ENCODE results near the gene USH2A.

The USH2A gene

DNA sequence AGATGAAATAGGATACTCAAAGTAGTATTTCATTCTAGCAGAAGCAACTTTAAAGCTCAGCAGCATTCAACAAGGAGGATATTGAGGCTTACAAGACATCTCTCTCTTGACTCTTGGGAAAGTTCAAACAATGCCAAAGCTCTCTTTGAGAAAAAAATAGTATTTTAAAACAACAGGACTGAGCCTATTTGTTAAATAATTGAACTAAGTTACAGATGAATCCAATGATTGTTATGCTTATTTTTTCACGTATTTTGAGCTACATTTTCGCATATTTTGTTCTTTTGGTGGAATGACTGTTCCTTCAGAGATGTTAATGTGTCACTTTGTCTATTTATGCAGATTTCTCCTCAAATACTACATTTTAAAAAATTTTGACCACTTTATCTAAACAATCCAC lies 655.5 kb downstream of the USH2A start:
- DNase-seq (ENCODE audit: low spot score) = no peak
- POLR2A ChIA-PET (ENCODE audit: low non-redundant PET) = no interaction called here
- H3K27ac ChIP-seq = no peak overlapping the region
- CTCF ChIA-PET = no interaction called here
- TF ChIP-seq, protein P1, sequence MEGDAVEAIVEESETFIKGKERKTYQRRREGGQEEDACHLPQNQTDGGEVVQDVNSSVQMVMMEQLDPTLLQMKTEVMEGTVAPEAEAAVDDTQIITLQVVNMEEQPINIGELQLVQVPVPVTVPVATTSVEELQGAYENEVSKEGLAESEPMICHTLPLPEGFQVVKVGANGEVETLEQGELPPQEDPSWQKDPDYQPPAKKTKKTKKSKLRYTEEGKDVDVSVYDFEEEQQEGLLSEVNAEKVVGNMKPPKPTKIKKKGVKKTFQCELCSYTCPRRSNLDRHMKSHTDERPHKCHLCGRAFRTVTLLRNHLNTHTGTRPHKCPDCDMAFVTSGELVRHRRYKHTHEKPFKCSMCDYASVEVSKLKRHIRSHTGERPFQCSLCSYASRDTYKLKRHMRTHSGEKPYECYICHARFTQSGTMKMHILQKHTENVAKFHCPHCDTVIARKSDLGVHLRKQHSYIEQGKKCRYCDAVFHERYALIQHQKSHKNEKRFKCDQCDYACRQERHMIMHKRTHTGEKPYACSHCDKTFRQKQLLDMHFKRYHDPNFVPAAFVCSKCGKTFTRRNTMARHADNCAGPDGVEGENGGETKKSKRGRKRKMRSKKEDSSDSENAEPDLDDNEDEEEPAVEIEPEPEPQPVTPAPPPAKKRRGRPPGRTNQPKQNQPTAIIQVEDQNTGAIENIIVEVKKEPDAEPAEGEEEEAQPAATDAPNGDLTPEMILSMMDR (conservative IDR thresholded peaks at IDR 0.05; ENCODE audit: low read depth) = no peak

DNA sequence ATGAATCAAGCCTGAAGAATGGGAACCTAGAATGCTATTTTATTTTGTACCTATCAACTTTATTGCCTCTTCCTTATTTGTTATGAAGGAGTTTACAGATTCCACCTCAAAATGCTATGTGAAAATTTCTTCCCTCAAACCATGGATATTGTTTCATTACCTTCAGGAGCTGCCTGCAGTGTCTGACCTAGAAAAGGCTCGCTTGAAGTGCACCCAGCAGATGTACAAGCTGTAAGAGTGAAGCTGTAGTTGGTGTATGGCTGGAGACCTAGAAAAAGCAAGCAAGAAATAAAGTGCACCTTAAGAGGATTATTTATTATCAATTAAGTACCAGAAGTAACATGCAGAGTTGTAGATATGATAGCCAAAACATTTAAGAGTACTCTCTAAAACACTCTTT lies 656.7 kb downstream of the USH2A start:
- no peak for DNase-seq (ENCODE audit: low spot score)
- TF ChIP-seq, protein P1 (conservative IDR thresholded peaks at IDR 0.05; ENCODE audit: low read depth) = no peak
- H3K27ac ChIP-seq = no peak overlapping the region
- POLR2A ChIA-PET (ENCODE audit: low non-redundant PET) = no interaction called here
- CTCF ChIA-PET = no interaction called here

DNA sequence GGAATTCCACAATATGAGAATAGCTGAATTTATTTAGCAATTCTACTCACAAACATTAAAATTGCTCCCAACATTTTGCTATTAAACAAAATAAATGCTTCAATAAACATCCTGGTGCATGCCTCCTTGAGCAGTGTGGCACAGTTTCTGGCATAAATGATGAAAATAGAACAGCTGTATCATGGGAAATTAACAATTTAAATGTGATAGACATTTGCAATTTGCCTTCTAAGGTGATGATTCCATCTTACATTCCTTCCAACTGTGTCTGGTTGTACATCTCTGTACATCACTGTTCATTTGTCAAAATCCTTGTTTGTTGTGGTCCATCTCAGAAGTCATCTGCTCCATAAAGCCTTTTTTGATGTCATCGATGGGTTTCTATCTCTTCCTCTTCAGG lies 657.4 kb downstream of the USH2A start:
- H3K27ac ChIP-seq = no peak overlapping the region
- ChIA-PET POLR2A (ENCODE audit: low non-redundant PET) (no interaction called here), CTCF (no interaction called here)
- TF ChIP-seq, protein P1 (conservative IDR thresholded peaks at IDR 0.05; ENCODE audit: low read depth) = no peak
- no peak for DNase-seq (ENCODE audit: low spot score)

DNA sequence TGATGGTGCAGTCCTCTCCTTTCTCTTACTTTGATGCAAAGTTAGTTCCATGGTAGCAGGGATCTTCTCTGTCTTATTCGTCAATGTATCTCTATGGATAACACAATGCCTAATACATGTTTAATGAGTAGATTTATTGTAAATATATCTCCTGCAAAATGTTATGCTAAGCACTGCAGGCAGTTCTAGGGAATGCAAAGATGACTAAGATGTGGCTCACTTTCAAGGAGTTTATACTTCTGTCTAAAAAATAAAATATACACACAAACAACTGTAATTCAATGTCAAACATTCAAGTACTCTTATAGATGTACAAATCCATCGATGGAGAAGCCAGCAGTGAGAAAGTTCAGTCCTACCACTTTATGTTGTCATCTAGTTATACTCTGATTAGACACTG lies 661.8 kb downstream of the USH2A start:
- ChIA-PET POLR2A (ENCODE audit: low non-redundant PET) (no interaction called here), CTCF (no interaction called here)
- TF ChIP-seq, protein P1 (conservative IDR thresholded peaks at IDR 0.05; ENCODE audit: low read depth) = no peak
- no peak for DNase-seq (ENCODE audit: low spot score)
- H3K27ac ChIP-seq = no peak overlapping the region

DNA sequence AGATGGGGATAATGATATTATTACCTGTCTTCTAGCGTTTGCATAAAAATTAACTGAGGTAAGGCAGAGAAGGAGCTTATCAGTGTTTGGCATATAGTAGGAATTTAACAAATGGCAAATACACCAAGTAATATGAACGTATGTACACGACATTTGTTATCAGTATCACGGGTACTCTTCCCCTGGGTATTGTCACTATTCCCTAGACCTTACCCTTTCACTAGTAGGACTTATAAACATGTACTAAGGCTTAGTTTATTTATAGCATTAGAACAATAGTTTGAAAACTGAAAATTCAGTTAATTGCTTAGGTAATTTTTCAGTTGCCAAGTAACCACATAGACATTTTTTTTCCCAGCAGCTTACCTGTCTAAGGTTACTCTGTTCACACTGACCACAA lies 669.1 kb downstream of the USH2A start:
- TF ChIP-seq, protein P1 (conservative IDR thresholded peaks at IDR 0.05; ENCODE audit: low read depth) = no peak
- POLR2A ChIA-PET (ENCODE audit: low non-redundant PET) = no interaction called here
- CTCF ChIA-PET = interaction anchor here (0.6 kb wide), 2 partner anchors 14 to 57 kb away, joined by 3 read pairs; no protein-coding TSS in a partner anchor
- no peak overlapping the region for H3K27ac ChIP-seq
- DNase-seq (ENCODE audit: low spot score) = no peak

DNA sequence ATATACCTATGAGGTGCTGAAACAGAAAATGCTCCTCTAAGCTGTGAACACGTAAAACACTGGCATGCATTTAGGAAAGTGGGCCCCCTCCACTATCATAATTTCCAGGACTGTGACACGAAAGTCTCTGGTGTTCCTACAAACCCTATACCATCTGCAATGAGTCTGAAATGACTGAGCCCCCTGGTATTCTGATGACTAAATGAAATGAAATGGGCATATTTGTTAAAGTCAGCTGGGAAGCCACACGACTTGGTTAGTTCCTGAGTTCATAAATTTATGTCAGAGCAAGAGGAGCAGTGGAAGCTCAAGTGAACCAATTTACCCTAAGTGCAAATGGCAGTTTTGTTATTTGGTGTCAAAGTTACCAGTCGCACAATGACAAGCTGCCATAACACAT lies 673.8 kb downstream of the USH2A start:
- peak; percentile 8 for DNase-seq (ENCODE audit: low spot score)

More for the DNA sequence above, 673.8 kb downstream of the USH2A start:
- TF ChIP-seq, protein P1 (conservative IDR thresholded peaks at IDR 0.05; ENCODE audit: low read depth) = no peak
- ChIA-PET POLR2A (ENCODE audit: low non-redundant PET) (no interaction called here), CTCF (no interaction called here)
- no peak overlapping the region for H3K27ac ChIP-seq

Measured in RWPE1 (cell line).